NCI-H82 treated with DMSO at 0.1 percent for 48 hours (cell line): ENCODE measurements around the gene PRR20B.
"Not testable (repeated sequence)": the region's sequence is repeated elsewhere in the genome, so short reads cannot be mapped to it uniquely, and the experiment has no call there.

Experiments
- DNase-seq: peaks from one replicate; lab custom pipeline; 2025; ENCODE audit not compliant: unreplicated experiment; lab: John Stamatoyannopoulos, UW

PRR20B gene

GRCh38 chr13:57147188-57147587 lies at the start of gene PRR20B:
PRR20B (plus strand) TSS chr13:57147488; CDS start chr13:57147875, 387 bp downstream.
- DNase-seq: not testable (repeated sequence)

DNA sequence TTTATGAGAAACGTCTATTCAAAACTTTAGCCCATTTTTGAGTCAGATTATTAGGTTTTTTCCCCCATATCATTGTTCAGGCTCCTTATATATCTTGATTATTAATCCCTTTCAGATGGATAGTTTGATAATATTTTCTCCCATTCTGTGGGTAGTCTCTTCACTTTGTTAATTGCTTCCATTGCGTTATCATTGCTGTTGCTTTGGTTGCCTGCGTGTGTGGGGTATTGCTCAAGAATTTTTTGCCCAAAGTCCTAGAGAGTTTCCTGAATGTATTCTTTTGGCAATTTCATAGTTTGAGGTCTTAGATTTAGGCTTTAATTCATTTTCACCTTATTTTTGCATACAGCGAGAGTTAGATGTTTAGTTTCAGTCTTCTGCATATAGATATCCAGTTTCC lies 32.3 kb upstream of the PRR20B start:
- DNase-seq: no peak

DNA sequence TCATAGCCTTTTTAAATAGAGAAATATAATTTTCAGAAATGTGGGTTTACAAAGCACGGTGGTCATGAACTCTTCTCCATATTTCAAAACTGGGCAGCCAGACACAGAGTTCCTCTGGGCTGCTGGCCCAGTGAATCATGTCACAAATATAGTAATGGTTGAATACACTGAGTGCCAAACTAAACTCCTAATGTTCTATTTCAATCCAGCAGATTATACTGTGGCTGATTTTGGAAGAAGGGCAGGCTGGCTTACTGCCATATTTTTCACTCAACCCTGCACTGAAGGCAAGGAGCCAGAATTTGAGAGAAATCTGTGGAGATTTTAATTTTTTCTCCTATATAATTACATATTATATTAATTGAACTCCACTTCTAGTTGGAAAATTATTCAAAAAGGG lies 23.6 kb upstream of the PRR20B start:
- DNase-seq: no peak

- no peak for DNase-seq
These were observed 18.4 kb upstream of the PRR20B start for GRCh38 chr13:57128909-57129308.

DNA sequence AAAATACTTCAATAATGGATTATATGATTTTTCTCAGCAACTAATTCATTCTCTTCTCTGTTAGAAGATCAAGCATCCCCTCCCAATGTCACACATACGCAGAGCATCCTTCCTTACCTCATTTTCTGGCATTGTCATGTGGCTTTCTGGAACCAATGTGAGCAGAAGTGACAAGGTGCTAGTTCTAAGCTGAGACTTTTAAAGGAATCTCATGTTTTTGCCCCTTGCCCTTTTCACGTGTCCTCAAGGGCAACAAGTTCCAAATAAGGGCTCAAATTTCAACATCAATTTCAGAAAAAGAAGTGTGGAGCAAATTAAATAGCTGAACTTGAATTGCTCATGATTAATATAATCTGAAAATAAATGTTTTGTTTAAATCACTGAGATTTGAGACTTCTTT lies 11.2 kb upstream of the PRR20B start:
- no peak for DNase-seq

GRCh38 chr13:57137585-57137984 lies 9.7 kb upstream of the PRR20B start:
- no peak for DNase-seq

GRCh38 chr13:57138988-57139387 lies 8.3 kb upstream of the PRR20B start:
- DNase-seq: no peak

DNA sequence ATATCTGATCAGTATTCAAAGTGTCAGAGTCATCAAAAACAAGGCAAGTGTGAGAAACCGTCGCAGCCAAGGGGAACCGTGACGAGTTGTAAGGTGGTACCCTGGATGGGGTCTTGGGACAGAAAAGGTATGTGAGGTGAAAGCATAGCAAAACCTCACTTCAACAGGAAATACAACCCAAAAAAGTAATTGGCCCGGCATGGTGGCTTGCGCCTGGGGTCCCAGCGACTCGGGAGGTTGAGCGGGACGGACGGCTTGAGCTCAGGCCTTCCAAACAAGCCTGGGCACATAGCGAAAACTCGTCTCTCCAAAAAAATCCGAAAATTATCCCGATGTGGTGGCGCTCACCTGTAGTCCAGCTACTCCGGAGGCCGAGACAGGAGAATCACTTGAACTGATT lies 7.5 kb upstream of the PRR20B start:
- DNase-seq: not testable (repeated sequence)

DNA sequence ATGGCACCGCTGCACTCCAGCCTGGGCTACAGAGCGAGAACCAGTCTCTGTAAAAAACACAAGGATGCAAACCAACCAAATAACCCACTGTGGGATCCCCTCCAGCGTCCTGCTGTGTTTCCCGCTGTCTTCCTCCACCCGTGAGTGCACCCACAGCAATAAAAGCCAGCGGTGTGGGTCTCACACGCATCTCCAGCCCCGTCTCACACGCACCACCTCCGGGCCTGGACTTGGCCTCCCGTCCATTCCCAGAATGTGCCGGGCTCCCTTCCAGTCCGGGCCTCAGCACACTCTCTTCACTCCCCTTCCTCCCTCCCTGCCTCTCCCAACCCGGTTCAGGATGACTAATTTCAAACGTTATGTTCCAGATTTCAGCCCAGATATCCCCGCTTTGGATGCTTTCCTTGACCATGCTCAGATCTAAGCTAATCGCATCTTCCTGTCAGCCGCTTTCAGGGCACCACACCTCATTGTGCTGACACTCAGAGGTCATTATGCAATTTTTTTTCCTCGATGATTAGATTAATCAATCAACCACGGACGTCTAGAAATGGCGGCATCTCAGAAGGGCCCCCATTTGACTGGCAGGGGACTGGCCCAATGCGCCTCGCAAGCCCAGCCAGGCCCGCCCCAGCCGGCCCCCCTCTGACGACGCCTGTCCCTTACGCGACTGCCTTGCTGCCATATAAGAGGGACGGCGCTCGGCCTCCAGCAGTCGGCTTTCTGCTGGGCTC lies 6.9 kb upstream of the PRR20B start, which contains the start of gene PRR20A:
Gene PRR20A (plus strand): TSS at position 684 of the 734 bp plus-strand sequence. CDS start 387 bp downstream, outside the sequence.
- DNase-seq: not testable (repeated sequence)

GRCh38 chr13:57148106-57148505 lies 818 bp downstream of the PRR20B start:
- not testable (repeated sequence) for DNase-seq

DNA sequence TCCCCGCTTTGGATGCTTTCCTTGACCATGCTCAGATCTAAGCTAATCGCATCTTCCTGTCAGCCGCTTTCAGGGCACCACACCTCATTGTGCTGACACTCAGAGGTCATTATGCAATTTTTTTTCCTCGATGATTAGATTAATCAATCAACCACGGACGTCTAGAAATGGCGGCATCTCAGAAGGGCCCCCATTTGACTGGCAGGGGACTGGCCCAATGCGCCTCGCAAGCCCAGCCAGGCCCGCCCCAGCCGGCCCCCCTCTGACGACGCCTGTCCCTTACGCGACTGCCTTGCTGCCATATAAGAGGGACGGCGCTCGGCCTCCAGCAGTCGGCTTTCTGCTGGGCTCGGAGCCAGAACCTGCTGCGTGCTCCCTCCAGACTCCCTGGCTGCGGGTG lies 6.5 kb downstream of the PRR20B start, which contains the start of gene PRR20C:
Gene PRR20C (plus strand): TSS at position 301 of the 400 bp plus-strand sequence. CDS start 387 bp downstream, outside the sequence.
- DNase-seq: not testable (repeated sequence)

GRCh38 chr13:57160332-57160731 lies 13.0 kb downstream of the PRR20B start, which contains the start of gene PRR20D:
PRR20D (plus strand) TSS chr13:57160632; CDS start chr13:57161019, 387 bp downstream.
- DNase-seq: not testable (repeated sequence)

DNA sequence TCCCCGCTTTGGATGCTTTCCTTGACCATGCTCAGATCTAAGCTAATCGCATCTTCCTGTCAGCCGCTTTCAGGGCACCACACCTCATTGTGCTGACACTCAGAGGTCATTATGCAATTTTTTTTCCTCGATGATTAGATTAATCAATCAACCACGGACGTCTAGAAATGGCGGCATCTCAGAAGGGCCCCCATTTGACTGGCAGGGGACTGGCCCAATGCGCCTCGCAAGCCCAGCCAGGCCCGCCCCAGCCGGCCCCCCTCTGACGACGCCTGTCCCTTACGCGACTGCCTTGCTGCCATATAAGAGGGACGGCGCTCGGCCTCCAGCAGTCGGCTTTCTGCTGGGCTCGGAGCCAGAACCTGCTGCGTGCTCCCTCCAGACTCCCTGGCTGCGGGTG lies 19.6 kb downstream of the PRR20B start, which contains the start of gene PRR20E:
Gene PRR20E (plus strand): TSS at position 301 of the 400 bp plus-strand sequence. CDS start 387 bp downstream, outside the sequence.
- DNase-seq: not testable (repeated sequence)

DNA sequence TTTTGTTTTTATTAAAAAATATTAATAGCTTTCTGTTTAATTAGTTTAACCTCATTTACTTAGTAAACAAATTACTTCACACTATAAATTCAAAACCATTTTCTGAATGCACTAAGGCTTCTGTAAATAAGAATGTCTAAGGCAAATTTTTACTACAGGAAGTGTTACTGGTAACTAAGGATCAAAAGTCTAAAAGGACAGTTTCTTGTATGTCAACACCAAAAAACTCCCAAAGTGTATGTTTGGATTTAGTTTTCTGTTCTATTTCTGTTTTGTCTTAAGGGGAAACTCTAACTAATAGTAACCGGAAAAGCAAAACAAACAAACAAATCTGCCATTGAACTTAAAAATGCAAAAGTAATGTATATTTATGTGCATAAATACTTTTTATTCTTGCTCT lies 44.4 kb downstream of the PRR20B start:
- no peak for DNase-seq
